ENCODE data around the gene PDE6G.

- TF ChIP-seq CTCF (IDR thresholded peaks at IDR 0.05; ENCODE audit: low read depth, low read length) (no peak), EZH2phosphoT487 (IDR thresholded peaks at IDR 0.05; ENCODE audit: low read depth) (no peak)
These were observed 37.3 kb upstream of the PDE6G start for GRCh38 chr17:81693509-81694210.

All from OCI-LY3 (cell line).